HepG2 (cell line): ENCODE results near the gene CAPN10.

Source experiments
- BRCA1 ChIP-seq: sonication (generic); formaldehyde crosslinking; IDR thresholded peaks from 2 replicates; pipeline ENCODE4 v1.4.0; 2020; ENCODE audit warnings: missing genetic modification reagents
- HDAC6 ChIP-seq: fragments of 200-600 bp; sonication (generic); IDR thresholded peaks from 2 replicates; pipeline ENCODE4 v1.7.0; 2017; ENCODE audit warnings: mild to moderate bottlenecking, antibody characterized with exemption, low read length, low read depth
- JUN ChIP-seq: sonication (generic); formaldehyde crosslinking; IDR thresholded peaks from 2 replicates; pipeline ENCODE4 v1.4.0; 2020; ENCODE audit warnings: mild to moderate bottlenecking, missing genetic modification reagents
- MAFK ChIP-seq, 2 experiments: IDR thresholded peaks in 1 of 2; conservative IDR thresholded peaks in 1 of 2; 2 replicates each; pipeline ENCODE4 v1.6.1; 2011; ENCODE audit warnings: improper control_type of control experiment in 2 of 2, low read length in 2 of 2
- POLR2A ChIP-seq, 2 experiments: IDR thresholded peaks; 2 replicates each; pipeline ENCODE4 v1.6.1; 2011; ENCODE audit warnings: low read depth in 2 of 2, low read length in 2 of 2, mild to moderate bottlenecking in 1 of 2, moderate library complexity in 1 of 2; ENCODE audit not compliant: insufficient read depth in 1 of 2
- PPARG ChIP-seq: conservative IDR thresholded peaks from 2 replicates; pipeline ENCODE4 v1.6.1; 2016; ENCODE audit warnings: missing biosample characterization, missing genetic modification reagents
- RAD21 ChIP-seq: fragments of 450-650 bp; formaldehyde crosslinking; IDR thresholded peaks from 2 replicates; pipeline ENCODE4 v1.5.0; 2020; ENCODE audit warnings: mild to moderate bottlenecking
- TF ChIP-seq, protein P1 (sequence below): sonication (generic); formaldehyde crosslinking; IDR thresholded peaks from 2 replicates; pipeline ENCODE4 v1.5.0; 2020; ENCODE audit warnings: missing genetic modification reagents
- TF ChIP-seq, protein P2 (sequence below): sonication (generic); formaldehyde crosslinking; IDR thresholded peaks from 2 replicates; pipeline ENCODE4 v1.4.0; 2020; ENCODE audit warnings: missing genetic modification reagents, borderline replicate concordance
- TF ChIP-seq, protein P3 (sequence below): sonication (generic); formaldehyde crosslinking; IDR thresholded peaks from 2 replicates; pipeline ENCODE4 v1.9.0; 2021; ENCODE audit warnings: missing genetic modification reagents, borderline replicate concordance

DNA sequence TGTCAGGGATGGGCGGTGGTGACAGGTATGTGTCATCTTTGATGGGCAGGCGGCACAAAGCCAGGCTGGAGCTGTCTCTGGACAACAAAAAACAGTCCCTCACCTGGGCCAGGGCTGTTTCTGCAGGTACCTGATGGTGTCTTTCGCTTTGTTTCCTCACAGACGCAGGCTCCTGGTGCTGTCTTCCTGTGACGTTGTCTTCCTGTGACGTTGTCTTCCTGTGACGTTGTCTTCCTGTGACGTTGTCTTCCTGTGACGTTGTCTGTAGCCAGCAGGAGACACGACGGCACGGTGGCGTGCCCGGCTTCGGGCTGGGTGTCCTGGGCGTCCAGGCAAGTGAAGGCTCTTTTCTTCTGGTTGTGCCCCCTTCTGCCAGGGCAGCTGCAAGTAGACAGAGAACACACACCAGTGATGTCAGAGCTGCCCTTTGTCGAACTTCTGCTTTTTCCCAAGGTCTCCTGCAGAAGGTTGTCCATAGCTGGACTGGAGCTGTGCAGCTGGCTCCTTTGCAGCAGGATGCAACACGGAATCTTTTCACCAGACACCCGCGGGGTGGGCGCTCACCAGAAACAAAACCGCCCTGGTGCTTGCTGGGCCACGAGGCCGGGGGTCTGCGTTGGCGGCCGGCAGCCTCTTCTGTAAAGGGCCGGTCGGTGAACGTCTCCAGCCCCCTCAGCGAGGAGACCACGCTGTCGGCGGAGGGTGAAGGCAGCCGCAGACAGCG lies 59.8 kb downstream of the CAPN10 start:
- TF ChIP-seq, protein P1, sequence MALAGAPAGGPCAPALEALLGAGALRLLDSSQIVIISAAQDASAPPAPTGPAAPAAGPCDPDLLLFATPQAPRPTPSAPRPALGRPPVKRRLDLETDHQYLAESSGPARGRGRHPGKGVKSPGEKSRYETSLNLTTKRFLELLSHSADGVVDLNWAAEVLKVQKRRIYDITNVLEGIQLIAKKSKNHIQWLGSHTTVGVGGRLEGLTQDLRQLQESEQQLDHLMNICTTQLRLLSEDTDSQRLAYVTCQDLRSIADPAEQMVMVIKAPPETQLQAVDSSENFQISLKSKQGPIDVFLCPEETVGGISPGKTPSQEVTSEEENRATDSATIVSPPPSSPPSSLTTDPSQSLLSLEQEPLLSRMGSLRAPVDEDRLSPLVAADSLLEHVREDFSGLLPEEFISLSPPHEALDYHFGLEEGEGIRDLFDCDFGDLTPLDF, result no peak
- TF ChIP-seq POLR2A (IDR thresholded peaks at IDR 0.05; ENCODE audit: insufficient read depth in 1 of 2, low read depth in 2 of 2, low read length in 2 of 2), result no peak
- TF ChIP-seq, protein P2, sequence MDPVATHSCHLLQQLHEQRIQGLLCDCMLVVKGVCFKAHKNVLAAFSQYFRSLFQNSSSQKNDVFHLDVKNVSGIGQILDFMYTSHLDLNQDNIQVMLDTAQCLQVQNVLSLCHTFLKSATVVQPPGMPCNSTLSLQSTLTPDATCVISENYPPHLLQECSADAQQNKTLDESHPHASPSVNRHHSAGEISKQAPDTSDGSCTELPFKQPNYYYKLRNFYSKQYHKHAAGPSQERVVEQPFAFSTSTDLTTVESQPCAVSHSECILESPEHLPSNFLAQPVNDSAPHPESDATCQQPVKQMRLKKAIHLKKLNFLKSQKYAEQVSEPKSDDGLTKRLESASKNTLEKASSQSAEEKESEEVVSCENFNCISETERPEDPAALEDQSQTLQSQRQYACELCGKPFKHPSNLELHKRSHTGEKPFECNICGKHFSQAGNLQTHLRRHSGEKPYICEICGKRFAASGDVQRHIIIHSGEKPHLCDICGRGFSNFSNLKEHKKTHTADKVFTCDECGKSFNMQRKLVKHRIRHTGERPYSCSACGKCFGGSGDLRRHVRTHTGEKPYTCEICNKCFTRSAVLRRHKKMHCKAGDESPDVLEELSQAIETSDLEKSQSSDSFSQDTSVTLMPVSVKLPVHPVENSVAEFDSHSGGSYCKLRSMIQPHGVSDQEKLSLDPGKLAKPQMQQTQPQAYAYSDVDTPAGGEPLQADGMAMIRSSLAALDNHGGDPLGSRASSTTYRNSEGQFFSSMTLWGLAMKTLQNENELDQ (CRISPR knock-in tag), result no peak
- no peak for TF ChIP-seq HDAC6
- no peak for TF ChIP-seq JUN (CRISPR knock-in tag)
- TF ChIP-seq, protein P3, sequence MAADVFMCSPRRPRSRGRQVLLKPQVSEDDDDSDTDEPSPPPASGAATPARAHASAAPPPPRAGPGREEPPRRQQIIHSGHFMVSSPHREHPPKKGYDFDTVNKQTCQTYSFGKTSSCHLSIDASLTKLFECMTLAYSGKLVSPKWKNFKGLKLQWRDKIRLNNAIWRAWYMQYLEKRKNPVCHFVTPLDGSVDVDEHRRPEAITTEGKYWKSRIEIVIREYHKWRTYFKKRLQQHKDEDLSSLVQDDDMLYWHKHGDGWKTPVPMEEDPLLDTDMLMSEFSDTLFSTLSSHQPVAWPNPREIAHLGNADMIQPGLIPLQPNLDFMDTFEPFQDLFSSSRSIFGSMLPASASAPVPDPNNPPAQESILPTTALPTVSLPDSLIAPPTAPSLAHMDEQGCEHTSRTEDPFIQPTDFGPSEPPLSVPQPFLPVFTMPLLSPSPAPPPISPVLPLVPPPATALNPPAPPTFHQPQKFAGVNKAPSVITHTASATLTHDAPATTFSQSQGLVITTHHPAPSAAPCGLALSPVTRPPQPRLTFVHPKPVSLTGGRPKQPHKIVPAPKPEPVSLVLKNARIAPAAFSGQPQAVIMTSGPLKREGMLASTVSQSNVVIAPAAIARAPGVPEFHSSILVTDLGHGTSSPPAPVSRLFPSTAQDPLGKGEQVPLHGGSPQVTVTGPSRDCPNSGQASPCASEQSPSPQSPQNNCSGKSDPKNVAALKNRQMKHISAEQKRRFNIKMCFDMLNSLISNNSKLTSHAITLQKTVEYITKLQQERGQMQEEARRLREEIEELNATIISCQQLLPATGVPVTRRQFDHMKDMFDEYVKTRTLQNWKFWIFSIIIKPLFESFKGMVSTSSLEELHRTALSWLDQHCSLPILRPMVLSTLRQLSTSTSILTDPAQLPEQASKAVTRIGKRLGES, result no peak
- TF ChIP-seq PPARG, result no peak
- no peak for TF ChIP-seq MAFK (conservative IDR thresholded peaks at IDR 0.05 in 1 of 2, IDR thresholded peaks at IDR 0.05 in 1 of 2; ENCODE audit: low read length in 2 of 2)
- no peak for TF ChIP-seq RAD21 (CRISPR knock-in tag)
- no peak for TF ChIP-seq BRCA1 (CRISPR knock-in tag)
